OCI-LY1 (cell line): ENCODE measurements around the gene RFTN1.

Source experiments
- H2AFZ ChIP-seq: fragments of 200-600 bp; sonication (generic), shearing (Covaris generic); 2 replicates; pipeline ENCODE4 v1.6.0; 2014; ENCODE audit warnings: antibody characterized with exemption, mild to moderate bottlenecking, low read length
- H3F3A ChIP-seq: fragments of 200-600 bp; sonication (generic), shearing (Covaris generic); 2 replicates; pipeline ENCODE4 v1.6.0; 2014; ENCODE audit warnings: mild to moderate bottlenecking, antibody characterized with exemption, low read length, moderate library complexity; ENCODE audit not compliant: insufficient read depth
- H3K27ac ChIP-seq: fragments of 200-600 bp; sonication (generic); 2 replicates; pipeline ENCODE4 v1.5.1; 2014; ENCODE audit warnings: low read length, mixed run types, mild to moderate bottlenecking, low read depth; ENCODE audit not compliant: poor library complexity, severe bottlenecking
- H3K27me3 ChIP-seq: fragments of 200-600 bp; sonication (generic); 2 replicates; pipeline ENCODE4 v1.6.0; 2014; ENCODE audit warnings: antibody characterized with exemption, mild to moderate bottlenecking, low read length, moderate library complexity; ENCODE audit not compliant: insufficient read depth
- H3K36me3 ChIP-seq: fragments of 200-600 bp; sonication (generic); 2 replicates; pipeline ENCODE4 v1.6.1; 2014; ENCODE audit warnings: mild to moderate bottlenecking, antibody characterized with exemption, low read length, moderate library complexity, mixed read lengths; ENCODE audit not compliant: insufficient read depth
- H3K4me1 ChIP-seq: fragments of 200-600 bp; sonication (generic); 2 replicates; pipeline ENCODE4 v1.5.1; 2014; ENCODE audit warnings: mild to moderate bottlenecking, low read length, moderate library complexity; ENCODE audit not compliant: insufficient read depth, severe bottlenecking
- H3K4me2 ChIP-seq: fragments of 200-600 bp; sonication (generic), shearing (Covaris generic); 2 replicates; pipeline ENCODE4 v1.6.1; 2014; ENCODE audit warnings: low read length
- H3K4me3 ChIP-seq: fragments of 200-600 bp; sonication (generic); 2 replicates; pipeline ENCODE4 v1.5.1; 2014; ENCODE audit warnings: low read length, low read depth, mild to moderate bottlenecking, mixed read lengths; ENCODE audit not compliant: poor library complexity, severe bottlenecking
- H3K79me2 ChIP-seq: fragments of 200-600 bp; shearing (Covaris generic); 2 replicates; pipeline ENCODE4 v1.6.1; 2016; ENCODE audit warnings: mixed run types, low read length, mixed read lengths; ENCODE audit not compliant: insufficient read depth
- H3K9ac ChIP-seq: fragments of 200-600 bp; sonication (generic), shearing (Covaris generic); 2 replicates; pipeline ENCODE4 v1.6.1; 2014; ENCODE audit warnings: mild to moderate bottlenecking, low read length, mixed read lengths
- H3K9me2 ChIP-seq: fragments of 200-600 bp; sonication (generic), shearing (Covaris generic); 2 replicates; pipeline ENCODE4 v1.6.1; 2014; ENCODE audit warnings: low read depth, mild to moderate bottlenecking, low read length, mixed read lengths
- H3K9me3 ChIP-seq: fragments of 200-600 bp; shearing (Covaris generic); 2 replicates; pipeline ENCODE4 v1.6.1; 2014; ENCODE audit warnings: low read length, mixed read lengths
- H4K20me1 ChIP-seq: fragments of 200-600 bp; sonication (generic), shearing (Covaris generic); 2 replicates; pipeline ENCODE4 v1.6.0; 2016; ENCODE audit warnings: mild to moderate bottlenecking, low read length; ENCODE audit not compliant: insufficient read depth
- EZH2 ChIP-seq: fragments of 200-600 bp; sonication (generic), shearing (Covaris generic); IDR thresholded peaks from 2 replicates; pipeline ENCODE4 v1.8.0; 2017; ENCODE audit warnings: borderline replicate concordance, mixed run types, mild to moderate bottlenecking, antibody characterized with exemption, low read length, moderate library complexity, mixed read lengths
- TF ChIP-seq, protein P1 (sequence below): fragments of 200-600 bp; sonication (generic), shearing (Covaris generic); IDR thresholded peaks from 2 replicates; pipeline ENCODE4 v1.5.1; 2017; ENCODE audit warnings: mild to moderate bottlenecking, antibody characterized with exemption, low read length, moderate library complexity, mixed read lengths

Gene RFTN1

DNA sequence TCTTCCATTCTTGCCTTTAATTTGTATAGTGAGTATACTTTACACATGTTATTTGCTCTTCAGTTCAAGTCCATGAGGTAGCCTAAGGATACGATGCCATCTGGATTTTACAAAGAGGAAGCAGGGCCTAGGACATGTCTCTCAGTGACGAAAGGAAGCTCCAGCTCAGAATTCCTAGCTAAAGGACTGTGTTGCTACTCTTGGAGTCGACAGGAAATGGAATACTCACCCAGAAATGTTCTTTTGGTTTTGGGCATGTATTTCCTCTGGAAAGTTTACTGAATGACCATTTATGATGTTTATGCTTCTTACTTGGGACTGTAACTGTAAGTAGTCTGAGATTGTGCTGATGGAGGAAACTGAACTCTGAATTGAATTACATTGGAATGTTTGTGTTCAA lies 236.0 kb downstream of the RFTN1 start:
- Histone ChIP-seq H3K79me2 (no peaks in the 10 kb centered on the region), H4K20me1 (no peaks in the 10 kb centered on the region), H3K36me3 (peaks cover 38% of the 10 kb centered on the region; the same call in 1 of the 2 replicates), H2AFZ (no peak overlapping the region), H3K27ac (no peak overlapping the region), H3K4me2 (no peak overlapping the region), H3F3A (no peaks in the 10 kb centered on the region), H3K9ac (no peak overlapping the region), H3K9me2 (no peaks in the 10 kb centered on the region), H3K4me3 (no peak overlapping the region), H3K27me3 (no peaks in the 10 kb centered on the region), H3K4me1 (no peaks in the 10 kb centered on the region), H3K9me3 (no peaks in the 10 kb centered on the region)
- TF ChIP-seq, protein P1, sequence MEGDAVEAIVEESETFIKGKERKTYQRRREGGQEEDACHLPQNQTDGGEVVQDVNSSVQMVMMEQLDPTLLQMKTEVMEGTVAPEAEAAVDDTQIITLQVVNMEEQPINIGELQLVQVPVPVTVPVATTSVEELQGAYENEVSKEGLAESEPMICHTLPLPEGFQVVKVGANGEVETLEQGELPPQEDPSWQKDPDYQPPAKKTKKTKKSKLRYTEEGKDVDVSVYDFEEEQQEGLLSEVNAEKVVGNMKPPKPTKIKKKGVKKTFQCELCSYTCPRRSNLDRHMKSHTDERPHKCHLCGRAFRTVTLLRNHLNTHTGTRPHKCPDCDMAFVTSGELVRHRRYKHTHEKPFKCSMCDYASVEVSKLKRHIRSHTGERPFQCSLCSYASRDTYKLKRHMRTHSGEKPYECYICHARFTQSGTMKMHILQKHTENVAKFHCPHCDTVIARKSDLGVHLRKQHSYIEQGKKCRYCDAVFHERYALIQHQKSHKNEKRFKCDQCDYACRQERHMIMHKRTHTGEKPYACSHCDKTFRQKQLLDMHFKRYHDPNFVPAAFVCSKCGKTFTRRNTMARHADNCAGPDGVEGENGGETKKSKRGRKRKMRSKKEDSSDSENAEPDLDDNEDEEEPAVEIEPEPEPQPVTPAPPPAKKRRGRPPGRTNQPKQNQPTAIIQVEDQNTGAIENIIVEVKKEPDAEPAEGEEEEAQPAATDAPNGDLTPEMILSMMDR, result no peak
- no peak for TF ChIP-seq EZH2

DNA sequence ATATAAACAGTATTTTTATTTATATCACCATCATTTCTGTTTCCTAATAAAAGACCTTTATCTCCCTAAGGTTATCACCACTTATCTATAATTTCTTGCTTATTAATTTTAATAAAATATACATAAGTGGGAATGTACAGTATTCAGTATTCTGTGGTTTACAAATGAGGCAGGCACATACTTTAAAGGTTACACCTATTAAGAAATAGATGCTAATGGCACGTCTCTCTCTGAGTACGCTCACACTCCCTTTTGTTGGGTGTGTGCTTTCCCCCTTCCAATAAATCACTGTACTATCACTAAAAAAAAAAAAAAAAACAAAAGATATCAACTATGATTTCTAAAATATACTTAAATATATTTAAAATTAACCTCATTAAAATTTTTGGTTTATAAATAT lies 239.6 kb downstream of the RFTN1 start:
- Histone ChIP-seq H4K20me1 (no peaks in the 10 kb centered on the region), H3K9ac (no peak overlapping the region), H3K27ac (no peak overlapping the region), H3K27me3 (no peaks in the 10 kb centered on the region), H3F3A (no peaks in the 10 kb centered on the region), H3K9me2 (no peaks in the 10 kb centered on the region), H3K9me3 (no peaks in the 10 kb centered on the region), H3K4me3 (no peak overlapping the region), H2AFZ (no peak overlapping the region), H3K36me3 (peaks cover 47% of the 10 kb centered on the region; the same call in 1 of the 2 replicates), H3K4me2 (no peak overlapping the region), H3K79me2 (no peaks in the 10 kb centered on the region), H3K4me1 (no peaks in the 10 kb centered on the region)
- TF ChIP-seq, protein P1, result no peak
- TF ChIP-seq EZH2, result no peak

DNA sequence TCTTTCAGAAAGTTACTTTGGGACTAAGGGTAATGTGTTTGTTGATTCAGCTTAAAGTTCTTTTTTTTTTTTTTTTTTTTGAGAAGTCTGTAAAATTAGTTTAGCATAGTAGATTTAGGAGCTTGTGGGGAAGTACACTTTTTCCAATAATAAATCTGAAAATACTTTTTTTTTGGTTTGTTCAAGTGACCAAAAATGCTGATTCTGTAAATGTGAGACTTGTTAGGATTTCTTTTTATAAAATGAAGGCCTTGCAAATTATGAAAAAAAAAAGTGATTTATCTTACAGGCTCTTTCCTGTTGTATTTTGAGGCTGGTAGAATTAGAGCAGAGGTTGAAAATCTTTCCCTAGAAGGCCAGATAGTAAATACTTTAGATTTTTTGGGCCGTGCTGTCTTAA lies 240.9 kb downstream of the RFTN1 start:
- TF ChIP-seq EZH2, result no peak
- TF ChIP-seq, protein P1, result no peak
- H3K4me1 ChIP-seq, result peaks cover 9% of the 10 kb centered on the region
- no peaks in the 10 kb centered on the region for H3K79me2 ChIP-seq
- no peak overlapping the region for H3K27ac ChIP-seq
- no peaks in the 10 kb centered on the region for H4K20me1 ChIP-seq
- H3K9me3 ChIP-seq, result no peaks in the 10 kb centered on the region
- H3F3A ChIP-seq, result no peaks in the 10 kb centered on the region
- no peaks in the 10 kb centered on the region for H3K27me3 ChIP-seq
- no peak overlapping the region for H3K4me3 ChIP-seq
- H3K9ac ChIP-seq, result no peak overlapping the region
- H2AFZ ChIP-seq, result no peak overlapping the region
- H3K36me3 ChIP-seq, result peaks cover 45% of the 10 kb centered on the region; the same call in 1 of the 2 replicates
- no peak overlapping the region for H3K4me2 ChIP-seq
- no peaks in the 10 kb centered on the region for H3K9me2 ChIP-seq
